Stimulated activated CD4-positive, alpha-beta T cell treated with anti-CD3 and anti-CD28 coated beads, Interleukin-1b, Interleukin-23, amount 100 ng/mL, for 4 hours (primary cell): ENCODE results near the gene AIPL1.

Source experiments
- DNase-seq, 2 donors: peaks; one replicate each; pipeline ENCODE4 v3.0.0-alpha.2; 2020; ENCODE audit warnings: low read depth in 2 of 2

Gene AIPL1

GRCh38 chr17:6465206-6466003, 30.5 kb upstream of the AIPL1 start:
- DNase-seq = no peak

DNA sequence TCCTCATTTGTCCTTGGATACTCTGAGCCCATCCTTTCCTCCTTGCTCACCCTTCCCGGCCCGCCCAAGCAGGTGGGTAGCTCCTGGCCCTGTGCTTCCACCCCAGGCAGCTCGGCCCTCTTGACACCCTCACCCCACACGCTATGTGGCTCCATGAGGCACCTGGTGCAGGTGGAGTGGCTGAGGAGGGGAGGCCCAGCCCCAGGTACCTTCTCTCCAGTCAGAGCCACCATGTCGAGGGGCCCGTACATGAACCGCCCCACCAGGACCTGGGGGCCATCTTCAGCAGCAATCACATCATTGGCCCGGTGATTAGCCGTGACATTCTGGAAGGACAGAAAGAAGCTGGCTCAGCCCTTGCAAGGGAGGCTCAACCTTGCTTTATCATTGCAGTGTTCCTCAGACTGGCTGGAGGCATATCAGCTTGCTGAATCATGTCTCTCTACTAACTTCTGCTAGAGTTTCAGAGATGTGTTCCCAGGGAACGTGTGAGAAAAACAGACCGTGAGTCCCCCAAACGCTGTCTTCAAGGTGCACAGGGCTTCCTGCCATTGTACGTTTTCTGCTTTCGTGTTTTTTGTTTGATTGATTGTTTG, 29.6 kb upstream of the AIPL1 start:
- DNase-seq = no peak

DNA sequence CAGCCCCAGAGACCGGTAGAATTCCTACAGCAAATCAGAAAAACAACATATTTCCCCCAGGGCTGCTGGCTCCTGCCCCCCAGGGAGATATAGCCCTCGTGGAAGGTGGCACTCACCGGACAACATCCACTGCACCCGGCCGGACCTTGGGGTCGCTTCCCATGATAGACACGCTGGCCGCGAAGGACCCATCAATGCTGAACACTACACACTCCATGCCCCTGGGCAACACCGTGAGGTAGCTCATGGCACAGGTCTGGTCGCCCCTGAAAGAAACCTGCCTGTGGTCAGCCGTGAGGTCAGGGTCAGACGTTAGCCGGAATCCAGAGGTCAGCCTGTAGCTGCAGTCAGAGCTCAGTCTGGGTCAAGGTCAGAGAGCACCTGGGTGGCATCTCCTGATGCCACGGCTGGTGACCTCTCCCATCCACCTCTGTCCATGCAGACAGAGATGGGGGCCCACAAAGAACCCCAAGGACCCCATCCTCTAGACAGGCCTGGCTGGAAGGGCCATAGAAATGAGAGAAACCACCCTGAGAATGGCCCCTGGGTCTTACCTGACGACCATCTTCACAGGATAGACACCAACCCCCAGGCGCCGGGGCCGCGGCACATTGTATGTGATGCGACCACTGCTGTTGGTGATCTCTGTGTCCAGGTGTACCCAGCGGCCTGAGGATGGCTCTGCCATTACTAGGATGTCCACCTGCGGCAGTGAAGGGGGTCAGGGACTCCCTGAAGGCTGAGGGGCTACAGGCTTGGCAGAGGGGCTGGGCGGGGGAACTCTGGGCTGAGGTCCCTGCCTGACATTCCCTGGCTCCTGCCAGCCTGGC, 28.9 kb upstream of the AIPL1 start:
- DNase-seq = no peak

- no peak for DNase-seq
Observed at GRCh38 chr17:6462692-6463091, 27.8 kb upstream of the AIPL1 start.

DNA sequence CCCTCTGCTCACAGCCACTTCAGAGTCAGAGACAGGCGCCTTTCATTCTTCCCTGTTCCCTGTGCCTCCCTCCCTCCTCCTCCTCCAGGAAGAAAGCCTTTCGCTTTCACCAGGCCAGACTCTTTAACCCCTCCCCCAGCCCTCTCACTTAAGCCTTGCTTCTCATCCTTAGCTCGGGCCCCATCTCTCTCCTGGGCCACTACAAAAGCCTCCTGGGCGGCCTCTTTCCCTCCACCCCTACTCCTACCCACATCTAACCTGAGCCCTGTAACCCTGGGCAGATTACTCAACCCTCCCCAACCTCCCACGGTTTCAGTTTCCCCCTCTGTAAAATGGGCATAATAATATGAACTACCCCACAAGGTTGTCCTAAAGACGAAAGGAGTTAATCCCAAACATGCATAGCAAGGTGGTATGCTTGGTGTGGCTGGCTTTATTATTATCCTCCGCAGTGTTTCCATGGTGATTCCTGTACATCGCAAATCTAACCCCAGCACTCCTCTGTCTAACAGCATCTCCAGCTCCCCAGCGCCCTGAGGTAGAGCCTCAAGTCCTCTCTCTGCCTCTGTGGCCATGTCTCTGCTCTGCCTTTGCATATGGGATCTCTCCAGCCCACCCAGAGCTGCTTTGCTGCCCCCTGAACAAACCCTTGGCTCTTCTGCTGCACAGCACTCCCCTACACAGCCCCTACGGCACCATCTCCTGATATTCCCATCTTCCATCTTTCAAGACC, 27.0 kb upstream of the AIPL1 start:
- DNase-seq = no peak

GRCh38 chr17:6461246-6461645, 26.3 kb upstream of the AIPL1 start:
- no peak for DNase-seq

DNA sequence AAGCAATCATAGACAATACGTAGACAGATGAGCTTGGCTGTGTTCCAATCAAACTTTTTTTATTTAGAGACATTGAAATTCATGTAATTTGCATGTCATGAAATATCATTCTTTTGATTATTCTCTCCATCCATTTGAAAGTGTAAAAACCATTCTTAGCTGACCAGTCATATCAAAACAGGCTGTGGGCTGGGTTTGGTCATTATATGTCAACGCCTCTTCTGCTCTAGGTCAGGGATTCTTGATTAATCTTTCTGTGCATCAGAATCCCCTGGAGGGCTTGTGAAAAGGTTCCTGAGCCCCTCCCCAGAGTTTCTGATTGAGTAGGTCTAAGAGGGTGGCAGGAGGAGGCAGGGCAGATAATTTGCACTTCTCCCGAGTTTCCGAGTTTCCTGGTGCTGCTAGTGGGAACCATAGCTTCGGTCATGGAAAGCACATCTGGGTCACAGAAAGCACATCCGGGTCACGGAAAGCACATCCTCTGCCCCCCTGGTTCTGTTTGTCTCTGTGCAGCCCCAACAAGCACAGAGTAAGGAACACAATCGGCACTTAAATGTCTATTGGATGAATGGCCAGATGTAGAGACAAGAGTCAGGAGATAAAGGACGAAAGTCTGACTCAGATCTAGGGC, 25.7 kb upstream of the AIPL1 start:
- DNase-seq = no peak

DNA sequence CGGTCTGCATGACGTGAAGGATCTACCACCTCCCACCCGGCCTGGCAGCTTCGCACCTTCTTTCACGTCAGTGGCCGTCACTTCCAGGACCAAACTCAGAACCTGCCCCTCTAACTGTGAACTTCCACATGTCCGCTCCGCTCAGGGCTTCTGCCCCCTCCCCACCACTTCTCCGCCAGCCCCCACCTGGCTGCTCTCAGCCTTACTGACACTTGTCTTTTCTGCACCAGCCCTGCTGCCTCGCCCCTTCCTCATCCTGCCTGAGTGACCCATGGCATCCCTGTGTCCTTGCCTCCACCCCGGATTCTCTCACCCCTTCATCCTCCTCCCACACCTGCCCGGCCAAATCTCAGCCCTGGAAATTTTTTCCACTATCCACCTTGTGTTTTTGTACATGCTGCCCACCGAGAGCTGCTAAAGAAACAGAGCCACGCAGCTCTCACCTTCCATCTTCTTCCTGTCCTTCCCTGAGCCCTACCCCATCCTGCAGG, 23.6 kb upstream of the AIPL1 start:
- no peak for DNase-seq

DNA sequence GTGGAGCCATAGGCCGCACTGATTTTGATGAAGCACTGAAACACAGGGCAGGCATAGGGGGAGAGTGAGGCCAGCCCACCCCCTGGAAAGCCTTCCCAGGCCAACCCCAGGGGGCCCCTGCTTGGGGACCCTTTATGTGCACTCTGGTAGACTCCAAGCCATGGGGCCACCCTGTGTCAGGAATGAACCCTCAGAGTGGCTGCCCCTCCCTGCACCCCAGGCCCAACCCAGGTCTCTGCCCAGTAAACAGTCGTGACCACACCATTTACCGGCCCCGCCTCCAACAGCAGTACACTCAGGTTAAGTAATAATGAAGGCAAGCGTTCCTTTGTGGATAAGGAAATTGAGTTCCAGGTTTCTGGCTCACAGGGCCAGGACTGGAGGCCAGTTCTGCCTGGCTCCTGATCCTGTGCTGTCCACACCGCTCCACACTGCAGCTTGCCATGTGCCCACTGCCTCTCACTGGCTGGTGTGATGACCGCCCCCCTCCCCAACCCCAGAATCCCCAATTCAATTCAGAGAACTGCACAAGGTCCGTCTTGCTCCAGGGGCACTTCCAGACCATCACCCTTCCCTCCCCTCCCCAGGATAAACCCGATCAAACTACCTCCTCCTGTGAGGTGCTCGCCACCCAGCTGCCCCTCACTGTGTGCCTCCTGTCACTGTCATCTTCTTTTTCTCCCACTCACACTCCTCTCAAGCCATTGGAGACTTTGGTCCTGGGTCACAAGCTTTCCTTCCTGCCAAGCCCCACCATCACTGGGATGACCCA, 23.0 kb upstream of the AIPL1 start:
- DNase-seq = no peak

DNA sequence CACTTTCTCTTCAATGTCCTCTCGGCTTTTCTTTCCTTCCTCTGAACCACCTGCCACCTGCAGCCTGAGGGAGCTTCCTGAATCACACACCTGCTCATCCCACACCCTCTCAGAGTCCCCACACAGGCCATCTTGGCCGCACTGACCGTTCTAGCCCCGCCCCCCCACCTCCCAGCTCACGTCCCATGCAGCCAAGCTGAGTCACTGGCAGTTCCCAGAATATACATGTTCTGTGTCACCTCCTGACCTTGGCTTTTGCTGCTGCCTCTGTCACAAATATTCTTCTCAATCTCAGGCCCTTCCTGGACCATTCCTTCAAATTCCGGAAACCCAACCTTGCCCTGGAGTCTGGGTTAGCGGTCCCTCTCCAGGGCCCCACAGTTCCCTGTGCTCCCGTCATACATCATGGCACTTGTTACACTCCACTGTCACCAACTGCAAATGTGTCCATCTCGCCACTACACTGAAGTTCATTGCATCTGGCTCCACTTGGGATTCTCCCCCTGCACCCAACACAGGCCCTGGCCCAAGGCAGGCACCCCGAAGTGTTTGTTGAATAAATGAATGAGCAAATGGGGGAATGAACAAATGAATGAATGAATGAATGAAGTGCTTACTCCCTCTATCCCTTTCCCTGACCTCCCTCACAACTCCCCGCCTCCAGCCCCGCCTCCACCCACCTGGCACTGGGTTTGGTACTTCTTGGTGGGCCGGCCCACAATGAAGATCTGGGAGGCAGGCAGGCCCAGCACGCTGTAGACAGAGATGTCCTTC, 22.2 kb upstream of the AIPL1 start:
- DNase-seq = no peak

DNA sequence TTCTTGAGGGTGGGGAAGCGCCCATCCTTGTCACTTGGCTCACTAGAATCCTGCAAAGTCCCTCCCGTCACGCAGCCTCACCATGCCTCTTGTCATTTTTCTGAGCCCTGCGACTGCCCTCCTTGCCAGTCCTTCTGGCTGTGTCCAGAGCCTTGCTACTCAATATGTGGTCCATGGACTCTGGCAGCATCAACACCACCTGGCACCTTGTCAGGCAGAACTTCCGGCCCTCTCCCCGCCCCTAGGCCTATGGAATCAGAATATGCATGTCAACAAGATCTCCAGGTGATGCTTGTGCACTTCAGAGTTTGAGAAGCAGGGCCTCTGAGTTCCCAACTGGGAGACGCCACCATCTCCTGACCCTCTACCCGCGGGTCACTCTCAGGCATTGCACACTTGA, 21.4 kb upstream of the AIPL1 start:
- no peak for DNase-seq

- peak; percentile 18 to 19 for DNase-seq
Observed at GRCh38 chr17:6455321-6455705, 20.4 kb upstream of the AIPL1 start.

- DNase-seq = no peak
Observed at GRCh38 chr17:6454495-6455320, 19.8 kb upstream of the AIPL1 start.

DNA sequence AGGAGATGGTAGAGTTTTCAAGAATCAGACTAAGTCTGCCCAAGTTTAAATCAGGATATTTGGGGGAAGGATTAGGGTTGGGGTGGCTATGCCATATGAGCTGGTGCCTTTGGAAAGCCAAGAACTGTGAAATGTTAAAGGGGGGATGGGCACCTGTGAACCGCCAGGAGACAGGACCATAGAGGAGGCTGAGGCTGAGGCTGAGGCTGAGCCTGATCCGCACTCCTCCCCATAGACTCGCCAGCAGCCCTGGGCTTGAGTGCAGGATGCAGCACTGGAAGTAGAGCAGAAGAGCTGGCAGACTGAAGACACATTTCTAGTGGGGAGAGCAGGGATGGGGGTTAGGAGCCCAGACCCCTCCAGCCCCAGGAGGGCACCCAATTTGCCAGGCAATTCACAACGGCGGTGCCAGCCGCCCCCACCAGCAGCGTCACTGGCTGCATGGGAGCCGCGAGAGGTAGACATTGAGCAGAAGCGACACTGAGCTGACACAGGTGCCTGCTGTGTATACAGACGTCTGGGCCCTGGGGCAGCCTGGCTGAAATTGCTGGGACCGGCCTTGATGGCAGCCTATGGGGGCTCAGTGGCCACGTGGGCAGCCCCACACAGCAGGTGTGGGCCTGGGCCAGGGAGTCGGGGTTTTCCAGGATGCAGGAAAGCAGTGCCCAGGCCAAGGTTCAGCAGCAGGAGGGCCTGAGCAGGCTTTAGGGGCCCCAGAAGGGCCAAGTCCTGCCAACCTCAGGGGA, 18.5 kb upstream of the AIPL1 start:
- DNase-seq = no peak

- no peak for DNase-seq
Observed at GRCh38 chr17:6452471-6453266, 17.7 kb upstream of the AIPL1 start.

DNA sequence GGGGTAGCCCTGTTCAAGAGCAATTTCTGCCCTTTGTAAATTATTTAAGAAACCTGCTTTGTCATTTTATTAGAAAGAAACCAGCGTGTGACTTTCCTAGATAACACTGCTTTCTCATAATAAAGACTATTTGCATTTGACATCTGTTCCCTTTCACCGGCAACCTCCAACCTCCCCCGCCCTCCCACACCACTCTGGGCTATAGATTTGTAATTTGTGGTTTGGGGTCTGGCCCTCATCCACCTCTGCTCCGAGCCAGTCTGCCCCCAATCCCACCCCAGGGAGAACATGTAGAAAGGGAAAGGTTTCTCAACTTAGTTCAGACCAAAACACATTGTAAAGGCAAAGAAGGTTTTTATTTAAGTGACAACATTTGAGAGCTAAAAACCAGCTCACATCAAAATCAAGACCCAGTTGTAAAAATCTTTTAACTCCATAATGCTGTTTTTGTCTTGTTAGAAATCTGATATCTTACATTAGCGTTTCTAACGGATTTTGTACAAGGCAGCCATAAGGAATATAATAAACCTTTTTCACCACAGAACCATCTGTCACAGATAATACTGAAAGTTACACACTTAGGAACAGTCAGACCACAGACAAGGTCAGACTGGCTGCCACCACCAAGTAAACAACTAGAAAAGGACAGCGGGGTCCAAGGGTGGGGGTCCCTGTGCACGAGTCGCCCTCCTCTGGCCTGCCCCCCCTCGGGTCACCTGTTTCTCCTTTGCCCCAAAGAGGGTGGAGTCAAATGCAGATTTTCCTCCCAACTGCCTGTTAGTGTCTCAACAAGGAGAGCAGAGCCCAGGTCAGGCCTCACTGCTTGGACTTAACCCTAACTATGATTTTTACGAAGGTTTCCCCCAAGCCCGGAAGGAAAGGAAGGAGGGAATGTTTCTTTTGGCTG, 16.3 kb upstream of the AIPL1 start:
- no peak for DNase-seq
